ENCODE results near the gene GTPBP1.

DNA sequence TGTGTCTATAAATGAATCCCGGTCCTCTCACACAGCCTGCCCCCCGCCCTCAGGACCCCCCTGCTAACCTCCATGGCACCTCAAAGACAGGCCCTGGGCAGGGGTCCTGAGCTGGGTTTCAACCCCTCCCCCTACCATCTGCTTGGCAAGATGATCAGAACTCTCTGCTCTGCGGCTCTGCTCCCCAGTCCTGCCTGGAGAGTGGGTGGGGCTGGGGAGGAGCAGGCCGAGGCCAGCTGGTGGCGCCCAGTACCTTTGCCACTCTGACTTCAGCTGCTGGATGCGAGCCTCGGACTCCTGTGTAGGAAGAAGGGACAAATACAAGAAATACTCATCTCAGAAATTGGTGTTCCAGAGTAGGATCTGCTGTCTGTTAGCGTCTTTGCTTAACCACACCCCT is 35.0 kb downstream of the GTPBP1 start:
- TF ChIP-seq POLR2AphosphoS5 (IDR thresholded peaks at IDR 0.05; ENCODE audit: low read depth, low read length) (no peak), POLR2A (IDR thresholded peaks at IDR 0.05; ENCODE audit: low read depth, low read length) (no peak), TAF1 (IDR thresholded peaks at IDR 0.05; ENCODE audit: borderline replicate concordance, low read depth, low read length) (no peak)

All from GM12892 (cell line).